Measurements from ENCODE around the gene FRMD4B.

Gene FRMD4B

DNA sequence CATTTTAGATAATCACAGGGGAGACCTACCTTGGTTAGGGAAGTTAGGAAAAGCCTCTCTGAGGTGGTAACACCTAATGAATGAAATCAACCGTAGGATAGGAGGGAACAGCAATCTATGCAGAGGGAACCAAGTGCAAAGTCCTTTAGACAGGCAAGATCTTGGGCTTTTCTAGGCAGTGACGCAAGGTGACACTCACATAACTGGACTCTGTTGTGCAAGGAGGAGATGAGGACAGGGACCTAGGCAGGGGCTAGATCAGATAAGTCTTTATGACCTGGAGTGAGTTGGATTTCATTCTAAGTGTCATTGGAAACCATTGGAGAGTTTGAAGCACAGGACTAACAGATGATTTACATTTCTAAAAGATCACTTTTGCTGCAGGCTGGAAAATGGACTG lies 258.9 kb downstream of the FRMD4B start:
- Histone ChIP-seq H3K9ac (ENCODE audit: low read length) (no peak overlapping the region), H3K9me3 (ENCODE audit: control insufficient read depth, low read depth, low read length) (no peaks in the 10 kb centered on the region), H3K36me3 (ENCODE audit: control insufficient read depth, low read depth, low read length) (no peaks in the 10 kb centered on the region), H3K27ac (ENCODE audit: low read length) (no peak overlapping the region), H3K4me1 (ENCODE audit: control insufficient read depth, low read depth, low read length) (no peaks in the 10 kb centered on the region), H3K4me3 (ENCODE audit: low read length) (no peak overlapping the region), H3K27me3 (ENCODE audit: control insufficient read depth, insufficient read depth, low read length) (no peaks in the 10 kb centered on the region)

DNA sequence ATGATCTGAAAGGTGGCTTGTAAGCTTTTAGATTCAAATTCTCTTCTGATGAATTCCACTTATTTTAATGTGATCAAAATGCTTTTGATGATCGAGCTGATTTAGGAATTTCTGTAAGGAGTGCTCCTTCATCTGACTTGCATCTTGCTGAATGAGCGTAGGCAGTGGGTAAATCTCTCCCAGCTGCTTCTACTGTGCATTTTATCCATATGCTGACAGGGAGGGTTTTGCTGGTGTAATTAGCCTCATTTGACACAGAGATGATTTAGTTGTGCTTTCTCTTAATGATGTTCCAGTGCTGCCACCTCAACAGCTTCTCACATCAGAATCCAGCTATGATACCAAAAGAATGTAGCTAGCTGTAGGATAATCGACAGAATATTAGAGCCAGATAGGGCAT lies 259.7 kb downstream of the FRMD4B start:
- no peak overlapping the region for H3K4me3 ChIP-seq (ENCODE audit: low read length)
- no peaks in the 10 kb centered on the region for H3K4me1 ChIP-seq (ENCODE audit: control insufficient read depth, low read depth, low read length)
- H3K9me3 ChIP-seq (ENCODE audit: control insufficient read depth, low read depth, low read length) = no peaks in the 10 kb centered on the region
- no peak overlapping the region for H3K27ac ChIP-seq (ENCODE audit: low read length)
- no peak overlapping the region for H3K9ac ChIP-seq (ENCODE audit: low read length)
- no peaks in the 10 kb centered on the region for H3K36me3 ChIP-seq (ENCODE audit: control insufficient read depth, low read depth, low read length)
- no peaks in the 10 kb centered on the region for H3K27me3 ChIP-seq (ENCODE audit: control insufficient read depth, insufficient read depth, low read length)

DNA sequence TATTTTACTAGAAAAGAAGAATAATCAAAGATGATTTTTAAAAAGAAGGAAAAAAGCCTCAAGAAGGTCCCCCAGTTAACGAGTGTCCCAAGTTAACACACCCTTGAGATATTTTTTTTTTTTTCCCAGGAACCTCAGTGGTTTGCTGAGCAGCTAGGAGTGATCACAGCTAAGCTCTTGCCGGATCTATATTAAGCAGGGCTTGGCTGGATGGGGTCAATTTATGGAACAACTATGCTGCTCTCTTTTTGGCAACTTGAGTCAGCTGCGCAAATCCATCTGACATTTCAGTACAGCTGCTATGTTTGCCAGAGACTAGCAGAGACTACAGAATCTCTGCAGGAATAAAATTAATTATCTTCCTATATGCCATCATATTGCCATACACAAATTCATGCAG lies 263.5 kb downstream of the FRMD4B start, which contains the start of gene LMOD3:
TSS of gene LMOD3 (minus strand) at position 193 of the 400 bp plus-strand sequence. CDS start 209 bp downstream, outside the sequence.
- H3K4me1 ChIP-seq (ENCODE audit: control insufficient read depth, low read depth, low read length) = no peaks in the 10 kb centered on the region
- H3K9me3 ChIP-seq (ENCODE audit: control insufficient read depth, low read depth, low read length) = no peaks in the 10 kb centered on the region
- H3K4me3 ChIP-seq (ENCODE audit: low read length) = no peak within 1 kb of the TSS
- no peak within 1 kb of the TSS for H3K27ac ChIP-seq (ENCODE audit: low read length)
- no peaks in the 10 kb centered on the region for H3K27me3 ChIP-seq (ENCODE audit: control insufficient read depth, insufficient read depth, low read length)
- H3K9ac ChIP-seq (ENCODE audit: low read length) = no peak within 1 kb of the TSS
- H3K36me3 ChIP-seq (ENCODE audit: control insufficient read depth, low read depth, low read length) = no peaks in the 10 kb centered on the region

DNA sequence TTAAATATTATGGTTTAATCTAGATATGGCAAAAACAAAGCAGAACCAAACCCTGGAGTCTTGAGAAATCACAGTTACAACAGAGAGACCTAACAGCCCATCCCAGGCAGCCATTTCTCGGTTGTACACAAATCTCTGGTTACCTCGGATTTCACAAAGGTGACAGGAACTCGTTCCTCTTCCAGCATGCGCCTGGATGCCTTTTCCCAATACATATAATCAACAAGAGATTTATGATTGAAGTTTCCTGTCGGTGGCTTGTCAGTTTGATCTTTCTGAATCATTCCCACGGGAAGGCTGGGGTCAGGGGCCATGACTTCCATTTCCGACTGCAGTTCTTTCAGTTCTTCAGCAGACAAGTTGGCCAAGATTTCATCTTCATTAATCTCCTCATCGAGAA lies 263.9 kb downstream of the FRMD4B start:
- H3K27me3 ChIP-seq (ENCODE audit: control insufficient read depth, insufficient read depth, low read length) = no peaks in the 10 kb centered on the region
- H3K4me1 ChIP-seq (ENCODE audit: control insufficient read depth, low read depth, low read length) = no peaks in the 10 kb centered on the region
- H3K4me3 ChIP-seq (ENCODE audit: low read length) = no peak overlapping the region
- H3K9ac ChIP-seq (ENCODE audit: low read length) = no peak overlapping the region
- no peaks in the 10 kb centered on the region for H3K9me3 ChIP-seq (ENCODE audit: control insufficient read depth, low read depth, low read length)
- H3K27ac ChIP-seq (ENCODE audit: low read length) = no peak overlapping the region
- no peaks in the 10 kb centered on the region for H3K36me3 ChIP-seq (ENCODE audit: control insufficient read depth, low read depth, low read length)

DNA sequence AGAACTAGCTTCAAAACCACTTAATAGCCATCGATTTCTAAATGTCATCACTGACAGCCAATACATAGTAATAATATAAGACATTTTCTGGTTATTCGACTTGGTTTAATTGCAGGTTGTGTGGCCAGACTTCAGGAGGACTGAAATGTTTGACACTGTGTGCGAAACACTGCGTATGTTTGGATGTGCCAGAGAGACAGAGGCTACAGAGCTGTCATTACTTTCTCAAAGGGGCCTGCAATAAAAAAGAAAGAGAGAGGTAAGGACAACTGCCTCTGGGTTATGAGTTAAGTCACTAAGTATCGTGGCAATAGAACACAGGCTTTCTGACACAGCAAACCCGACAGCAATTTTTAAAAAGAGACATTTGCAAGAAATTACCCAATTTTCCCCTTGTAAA lies 264.4 kb downstream of the FRMD4B start:
- Histone ChIP-seq H3K4me3 (ENCODE audit: low read length) (no peak overlapping the region), H3K27ac (ENCODE audit: low read length) (no peak overlapping the region), H3K27me3 (ENCODE audit: control insufficient read depth, insufficient read depth, low read length) (no peaks in the 10 kb centered on the region), H3K4me1 (ENCODE audit: control insufficient read depth, low read depth, low read length) (no peaks in the 10 kb centered on the region), H3K36me3 (ENCODE audit: control insufficient read depth, low read depth, low read length) (no peaks in the 10 kb centered on the region), H3K9ac (ENCODE audit: low read length) (no peak overlapping the region), H3K9me3 (ENCODE audit: control insufficient read depth, low read depth, low read length) (no peaks in the 10 kb centered on the region)

DNA sequence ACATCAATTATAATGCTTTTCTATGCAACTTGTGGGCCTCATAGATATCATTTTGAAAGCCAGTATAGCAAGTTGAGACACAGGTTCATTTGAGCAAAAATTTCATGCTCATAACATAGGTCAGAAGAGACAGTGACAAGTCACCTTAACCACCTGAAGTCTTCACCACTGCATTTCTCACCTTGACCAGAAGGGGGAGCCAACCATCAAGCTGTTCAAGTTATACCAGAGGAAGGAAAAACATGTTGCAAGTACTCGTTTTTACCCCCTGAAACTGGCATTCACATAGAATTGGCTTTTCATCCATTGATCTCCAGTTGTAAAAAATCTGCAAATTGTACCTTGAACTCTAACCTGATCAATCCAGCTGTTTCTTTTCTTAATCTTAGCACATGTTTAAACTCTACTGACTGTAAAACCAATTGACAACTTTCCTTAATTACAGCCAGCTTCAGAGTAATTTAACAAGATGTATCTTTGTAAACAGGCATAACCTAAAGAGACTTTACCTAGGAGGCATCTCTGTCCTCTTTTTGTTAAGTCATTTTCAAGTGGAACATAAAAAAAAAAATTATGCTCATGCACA lies 264.9 kb downstream of the FRMD4B start:
- no peaks in the 10 kb centered on the region for H3K27me3 ChIP-seq (ENCODE audit: control insufficient read depth, insufficient read depth, low read length)
- no peak overlapping the region for H3K4me3 ChIP-seq (ENCODE audit: low read length)
- no peak overlapping the region for H3K9ac ChIP-seq (ENCODE audit: low read length)
- no peaks in the 10 kb centered on the region for H3K36me3 ChIP-seq (ENCODE audit: control insufficient read depth, low read depth, low read length)
- H3K27ac ChIP-seq (ENCODE audit: low read length) = no peak overlapping the region
- no peaks in the 10 kb centered on the region for H3K9me3 ChIP-seq (ENCODE audit: control insufficient read depth, low read depth, low read length)
- H3K4me1 ChIP-seq (ENCODE audit: control insufficient read depth, low read depth, low read length) = no peaks in the 10 kb centered on the region

Data from iPS-18a (cell line).